HL-60 (cell line): Measurements from ENCODE around the gene ZBTB8A.

ENCODE experiments used
- DNase-seq, 2 experiments: peaks; one replicate each; pipeline ENCODE4 v3.0.0-alpha.2; 2010 to 2020; ENCODE audit warnings: low read depth in 1 of 2, low spot score in 1 of 2
- H3K27ac ChIP-seq: fragments of 250-450 bp; sonication (Bioruptor Pico); replicated peaks from 2 replicates; pipeline ENCODE4 v1.5.1; 2020; ENCODE audit warnings: mild to moderate bottlenecking, moderate library complexity
- H3K27me3 ChIP-seq: fragments of 250-450 bp; sonication (Bioruptor Pico); 2 replicates; pipeline ENCODE4 v1.5.1; 2021; ENCODE audit warnings: mild to moderate bottlenecking, moderate library complexity; ENCODE audit not compliant: insufficient read depth, poor library complexity, severe bottlenecking
- H3K4me3 ChIP-seq: replicated peaks from 2 replicates; pipeline ENCODE4 v1.5.1; 2011; ENCODE audit warnings: mild to moderate bottlenecking, control low read depth, low read length; ENCODE audit not compliant: insufficient read depth
- GABPA ChIP-seq: IDR thresholded peaks from 2 replicates; pipeline ENCODE4 v1.6.1; 2012; ENCODE audit warnings: low read depth
- POLR2AphosphoS5 ChIP-seq: IDR thresholded peaks from 2 replicates; pipeline ENCODE4 v1.6.1; 2012; ENCODE audit warnings: low read depth
- SPI1 ChIP-seq: IDR thresholded peaks from 2 replicates; pipeline ENCODE4 v1.6.1; 2012; ENCODE audit warnings: low read depth, mild to moderate bottlenecking, borderline replicate concordance
- TF ChIP-seq, protein P1 (sequence below): IDR thresholded peaks from one replicate; pipeline ENCODE4 v1.5.1; 2011; ENCODE audit warnings: low read length, control low read depth, inconsistent platforms; ENCODE audit not compliant: insufficient read depth
- TF ChIP-seq, protein P2 (sequence below): IDR thresholded peaks from 2 replicates; pipeline ENCODE4 v1.6.1; 2012; ENCODE audit warnings: low read depth; ENCODE audit not compliant: insufficient replicate concordance

Gene ZBTB8A

DNA sequence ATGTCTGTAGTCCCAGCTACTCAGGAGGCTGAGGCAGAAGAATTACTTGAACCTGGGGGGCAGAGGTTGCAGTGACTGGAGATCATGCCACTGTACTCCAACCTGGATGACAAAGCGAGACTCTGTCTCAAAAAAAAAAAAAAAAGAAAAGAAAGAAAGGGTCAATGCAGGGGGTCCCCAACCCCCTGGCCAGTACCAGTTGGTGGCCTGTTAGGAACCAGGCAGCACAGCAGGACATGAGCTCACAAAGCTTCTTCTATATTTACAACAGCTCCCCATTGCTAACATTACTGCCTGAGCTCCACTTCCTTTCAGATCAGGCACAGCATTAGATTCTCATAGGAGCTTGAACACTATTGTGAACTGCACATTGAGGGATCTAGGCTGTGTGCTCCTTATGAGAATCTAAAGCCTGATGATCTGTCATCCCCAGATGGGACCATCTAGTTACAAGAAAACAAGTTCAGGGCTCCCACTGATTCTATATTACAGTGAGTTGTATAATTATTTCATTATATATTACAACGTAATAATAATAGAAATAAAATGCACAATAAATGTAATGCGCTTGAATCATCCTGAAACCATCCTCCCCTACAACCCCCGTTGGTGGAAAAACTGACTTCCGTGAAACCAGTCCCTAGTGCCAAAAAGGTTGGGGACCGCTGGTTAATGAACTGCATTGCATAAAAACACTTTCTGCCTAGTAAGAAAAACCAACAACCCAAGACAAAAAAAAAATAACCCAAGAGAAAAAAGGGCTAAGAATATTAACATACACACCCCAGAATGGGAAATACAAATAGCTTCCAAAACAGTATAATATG, 108.3 kb downstream of the ZBTB8A start:
- TF ChIP-seq SPI1 (peak; percentile 17; the same call in 1 of the 2 replicates), GABPA (no peak)
- TF ChIP-seq, protein P1, sequence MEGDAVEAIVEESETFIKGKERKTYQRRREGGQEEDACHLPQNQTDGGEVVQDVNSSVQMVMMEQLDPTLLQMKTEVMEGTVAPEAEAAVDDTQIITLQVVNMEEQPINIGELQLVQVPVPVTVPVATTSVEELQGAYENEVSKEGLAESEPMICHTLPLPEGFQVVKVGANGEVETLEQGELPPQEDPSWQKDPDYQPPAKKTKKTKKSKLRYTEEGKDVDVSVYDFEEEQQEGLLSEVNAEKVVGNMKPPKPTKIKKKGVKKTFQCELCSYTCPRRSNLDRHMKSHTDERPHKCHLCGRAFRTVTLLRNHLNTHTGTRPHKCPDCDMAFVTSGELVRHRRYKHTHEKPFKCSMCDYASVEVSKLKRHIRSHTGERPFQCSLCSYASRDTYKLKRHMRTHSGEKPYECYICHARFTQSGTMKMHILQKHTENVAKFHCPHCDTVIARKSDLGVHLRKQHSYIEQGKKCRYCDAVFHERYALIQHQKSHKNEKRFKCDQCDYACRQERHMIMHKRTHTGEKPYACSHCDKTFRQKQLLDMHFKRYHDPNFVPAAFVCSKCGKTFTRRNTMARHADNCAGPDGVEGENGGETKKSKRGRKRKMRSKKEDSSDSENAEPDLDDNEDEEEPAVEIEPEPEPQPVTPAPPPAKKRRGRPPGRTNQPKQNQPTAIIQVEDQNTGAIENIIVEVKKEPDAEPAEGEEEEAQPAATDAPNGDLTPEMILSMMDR = no peak
- DNase-seq = no peak
- no peak overlapping the region for H3K27ac ChIP-seq
- H3K27me3 ChIP-seq = no peaks in the 10 kb centered on the region
- H3K4me3 ChIP-seq = no peak overlapping the region

DNA sequence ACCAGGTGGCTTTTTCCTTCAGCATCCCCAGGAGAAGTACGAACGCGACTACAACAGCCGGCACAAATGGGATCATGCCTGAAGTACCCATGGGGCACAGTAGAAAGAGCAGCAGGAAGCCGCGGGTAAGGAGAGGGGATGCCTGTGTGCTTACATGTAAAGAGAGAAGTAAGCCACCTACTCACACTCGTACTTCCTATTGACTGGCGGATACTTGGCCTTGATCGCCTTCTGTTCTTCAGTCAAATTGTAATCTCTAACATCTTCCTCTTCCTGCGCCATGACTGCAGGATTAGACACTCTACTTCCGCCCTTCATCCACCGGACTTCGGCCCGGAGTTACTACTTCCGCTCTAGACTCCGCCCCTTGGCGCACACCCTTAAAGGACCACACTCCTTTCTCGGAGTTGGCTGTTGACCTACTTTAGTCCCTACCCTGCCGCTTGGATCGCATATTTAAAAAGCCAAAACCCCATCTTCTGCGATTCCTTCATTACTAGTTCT, 111.1 kb downstream of the ZBTB8A start, which contains the start of gene ZBTB8OS:
Gene ZBTB8OS (minus strand): TSS at position 303 of the 504 bp plus-strand sequence. CDS start 21 bp downstream, at position 282.
- Histone ChIP-seq H3K27me3 (no peaks in the 10 kb centered on the region), H3K27ac (peak within 1 kb of the TSS; percentile 99)
- TF ChIP-seq, protein P1 = no peak
- peak; percentile 90 for TF ChIP-seq GABPA
- TF ChIP-seq POLR2AphosphoS5 = peak; percentile 68
- TF ChIP-seq SPI1 = peak; percentile 70
- TF ChIP-seq, protein P2, sequence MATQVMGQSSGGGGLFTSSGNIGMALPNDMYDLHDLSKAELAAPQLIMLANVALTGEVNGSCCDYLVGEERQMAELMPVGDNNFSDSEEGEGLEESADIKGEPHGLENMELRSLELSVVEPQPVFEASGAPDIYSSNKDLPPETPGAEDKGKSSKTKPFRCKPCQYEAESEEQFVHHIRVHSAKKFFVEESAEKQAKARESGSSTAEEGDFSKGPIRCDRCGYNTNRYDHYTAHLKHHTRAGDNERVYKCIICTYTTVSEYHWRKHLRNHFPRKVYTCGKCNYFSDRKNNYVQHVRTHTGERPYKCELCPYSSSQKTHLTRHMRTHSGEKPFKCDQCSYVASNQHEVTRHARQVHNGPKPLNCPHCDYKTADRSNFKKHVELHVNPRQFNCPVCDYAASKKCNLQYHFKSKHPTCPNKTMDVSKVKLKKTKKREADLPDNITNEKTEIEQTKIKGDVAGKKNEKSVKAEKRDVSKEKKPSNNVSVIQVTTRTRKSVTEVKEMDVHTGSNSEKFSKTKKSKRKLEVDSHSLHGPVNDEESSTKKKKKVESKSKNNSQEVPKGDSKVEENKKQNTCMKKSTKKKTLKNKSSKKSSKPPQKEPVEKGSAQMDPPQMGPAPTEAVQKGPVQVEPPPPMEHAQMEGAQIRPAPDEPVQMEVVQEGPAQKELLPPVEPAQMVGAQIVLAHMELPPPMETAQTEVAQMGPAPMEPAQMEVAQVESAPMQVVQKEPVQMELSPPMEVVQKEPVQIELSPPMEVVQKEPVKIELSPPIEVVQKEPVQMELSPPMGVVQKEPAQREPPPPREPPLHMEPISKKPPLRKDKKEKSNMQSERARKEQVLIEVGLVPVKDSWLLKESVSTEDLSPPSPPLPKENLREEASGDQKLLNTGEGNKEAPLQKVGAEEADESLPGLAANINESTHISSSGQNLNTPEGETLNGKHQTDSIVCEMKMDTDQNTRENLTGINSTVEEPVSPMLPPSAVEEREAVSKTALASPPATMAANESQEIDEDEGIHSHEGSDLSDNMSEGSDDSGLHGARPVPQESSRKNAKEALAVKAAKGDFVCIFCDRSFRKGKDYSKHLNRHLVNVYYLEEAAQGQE = peak; percentile 17

DNA sequence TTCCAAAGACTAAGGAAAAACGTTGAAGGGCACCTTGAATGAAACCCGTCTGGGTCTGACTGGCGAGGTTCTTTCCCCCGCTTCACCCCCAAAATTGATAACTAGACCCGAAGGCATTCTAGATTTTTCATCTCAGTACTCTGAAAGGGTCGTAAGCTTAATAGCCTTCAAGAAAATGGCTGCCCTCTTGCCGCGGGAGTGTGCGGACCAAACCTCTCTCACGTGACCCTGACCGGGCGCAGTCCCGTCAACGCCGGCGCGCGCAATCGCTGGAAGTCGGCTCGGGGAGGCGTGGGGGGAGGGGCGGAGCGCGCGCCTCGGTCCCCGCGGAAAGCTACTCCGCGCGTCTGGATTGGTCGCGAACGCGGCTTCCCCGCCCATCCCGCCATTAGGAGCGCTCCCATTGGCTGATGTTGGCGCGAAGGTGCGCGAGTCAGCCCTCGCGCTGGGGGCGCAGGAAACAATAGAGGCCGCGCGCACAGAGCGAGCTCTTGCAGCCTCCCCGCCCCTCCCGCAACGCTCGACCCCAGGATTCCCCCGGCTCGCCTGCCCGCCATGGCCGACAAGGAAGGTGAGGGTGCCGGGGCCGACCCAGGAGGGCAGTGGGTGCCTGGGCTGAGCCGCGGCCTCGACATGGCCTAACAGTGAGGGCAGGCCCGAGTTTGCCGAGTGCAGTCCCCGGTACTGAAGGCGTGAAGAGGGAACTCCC, 111.7 kb downstream of the ZBTB8A start, which contains the start of gene RBBP4:
Gene RBBP4 (plus strand): TSS at position 457 of the 709 bp plus-strand sequence. CDS start 99 bp downstream, at position 556.
- no peak; the same call in 1 of the 2 replicates for TF ChIP-seq GABPA
- peak; percentile 71 for TF ChIP-seq POLR2AphosphoS5
- TF ChIP-seq, protein P2 = peak; percentile 5
- peak within 1 kb of the TSS; percentile 99 for H3K27ac ChIP-seq
- no peaks in the 10 kb centered on the region for H3K27me3 ChIP-seq

More for the DNA sequence above, 111.1 kb downstream of the ZBTB8A start, which contains the start of gene ZBTB8OS:
- peak; percentile 94 to 95 for DNase-seq
- H3K4me3 ChIP-seq = peak within 1 kb of the TSS; percentile 79

More for the DNA sequence above, 111.7 kb downstream of the ZBTB8A start, which contains the start of gene RBBP4:
- peak within 1 kb of the TSS; percentile 79 for H3K4me3 ChIP-seq
- peak; percentile 94 to 97 for DNase-seq
